ENCODE results near the gene POM121. TPM values are rescaled to one million over a fixed set of nuclear protein-coding genes. Genes with fewer than 3 reads are reported as not detected.
A peak's percentile ranks its signal among the peaks of the same experiment; 100 is the strongest.
"Not testable (repeated sequence)": the region's sequence is repeated elsewhere in the genome, so short reads cannot be mapped to it uniquely, and the experiment has no call there.

Gene POM121
- total RNA-seq, 1 experiment from 2014 or later: 59.0 TPM

- POLR2A ChIA-PET; H3K27me3 Mint-ChIP-seq (ENCODE audit: low read depth); H3K4me3 Mint-ChIP-seq; CTCF ChIA-PET; H3K4me1 Mint-ChIP-seq; H3K9me3 Mint-ChIP-seq; H3K27ac Mint-ChIP-seq: not testable (repeated sequence)
- ATAC-seq (peak; percentile 84), DNase-seq (ENCODE audit: low spot score) (peak; percentile 54)
- peak; percentile 23; the same call in 1 of the 2 replicates for TF ChIP-seq CTCF (IDR thresholded peaks at IDR 0.05)
- peaks cover 16% of the 10 kb centered on the region for H3K36me3 Mint-ChIP-seq
Observed at GRCh38 chr7:72946130-72946745, 21.3 kb downstream of the POM121 start.

- POLR2A ChIA-PET; DNase-seq (ENCODE audit: low spot score); H3K9me3 Mint-ChIP-seq; H3K4me3 Mint-ChIP-seq; H3K27me3 Mint-ChIP-seq (ENCODE audit: low read depth); H3K27ac Mint-ChIP-seq; ATAC-seq; H3K4me1 Mint-ChIP-seq; CTCF ChIA-PET: not testable (repeated sequence)
- peaks cover 12% of the 10 kb centered on the region for H3K36me3 Mint-ChIP-seq
Observed at GRCh38 chr7:72948714-72949113, 23.8 kb downstream of the POM121 start.

- DNase-seq (ENCODE audit: low spot score); H3K27me3 Mint-ChIP-seq (ENCODE audit: low read depth); H3K36me3 Mint-ChIP-seq; H3K9me3 Mint-ChIP-seq; H3K4me3 Mint-ChIP-seq; POLR2A ChIA-PET; CTCF ChIA-PET; H3K27ac Mint-ChIP-seq; H3K4me1 Mint-ChIP-seq; ATAC-seq: not testable (repeated sequence)
Observed at GRCh38 chr7:72949276-72949675, 24.4 kb downstream of the POM121 start.

- ATAC-seq; H3K4me1 Mint-ChIP-seq; H3K27me3 Mint-ChIP-seq (ENCODE audit: low read depth); H3K9me3 Mint-ChIP-seq; CTCF ChIA-PET; POLR2A ChIA-PET; H3K4me3 Mint-ChIP-seq; H3K27ac Mint-ChIP-seq; H3K36me3 Mint-ChIP-seq; DNase-seq (ENCODE audit: low spot score): not testable (repeated sequence)
Observed at GRCh38 chr7:72949686-72950085, 24.8 kb downstream of the POM121 start.

GRCh38 chr7:72950432-72950831 lies 25.5 kb downstream of the POM121 start:
- H3K27me3 Mint-ChIP-seq (ENCODE audit: low read depth); H3K4me1 Mint-ChIP-seq; H3K36me3 Mint-ChIP-seq; H3K9me3 Mint-ChIP-seq; ATAC-seq; CTCF ChIA-PET; H3K4me3 Mint-ChIP-seq; POLR2A ChIA-PET; H3K27ac Mint-ChIP-seq; DNase-seq (ENCODE audit: low spot score): not testable (repeated sequence)

GRCh38 chr7:72953901-72954562 lies 29.1 kb downstream of the POM121 start:
- POLR2A ChIA-PET; H3K36me3 Mint-ChIP-seq; H3K27me3 Mint-ChIP-seq (ENCODE audit: low read depth); H3K4me3 Mint-ChIP-seq; H3K4me1 Mint-ChIP-seq; DNase-seq (ENCODE audit: low spot score); CTCF ChIA-PET; H3K9me3 Mint-ChIP-seq; H3K27ac Mint-ChIP-seq: not testable (repeated sequence)
- peak; percentile 62 for ATAC-seq

GRCh38 chr7:72954563-72955198 lies 29.8 kb downstream of the POM121 start:
- CTCF ChIA-PET; H3K4me1 Mint-ChIP-seq; H3K36me3 Mint-ChIP-seq; POLR2A ChIA-PET; H3K27ac Mint-ChIP-seq; H3K27me3 Mint-ChIP-seq (ENCODE audit: low read depth); H3K9me3 Mint-ChIP-seq; DNase-seq (ENCODE audit: low spot score): not testable (repeated sequence)
- ATAC-seq: peak; percentile 89
- peak overlapping the region; percentile 59 for H3K4me3 Mint-ChIP-seq

GRCh38 chr7:72960029-72960428 lies 35.1 kb downstream of the POM121 start:
- CTCF ChIA-PET; H3K4me1 Mint-ChIP-seq; H3K27me3 Mint-ChIP-seq (ENCODE audit: low read depth); H3K9me3 Mint-ChIP-seq; H3K36me3 Mint-ChIP-seq; H3K4me3 Mint-ChIP-seq; DNase-seq (ENCODE audit: low spot score); POLR2A ChIA-PET; H3K27ac Mint-ChIP-seq: not testable (repeated sequence)
- peak; percentile 91 for ATAC-seq

- H3K27me3 Mint-ChIP-seq (ENCODE audit: low read depth); CTCF ChIA-PET; H3K27ac Mint-ChIP-seq: not testable (repeated sequence)
Observed at GRCh38 chr7:72960626-72961345, 35.9 kb downstream of the POM121 start.

GRCh38 chr7:72961346-72961650 lies 36.4 kb downstream of the POM121 start:
- H3K4me1 Mint-ChIP-seq, H3K27ac Mint-ChIP-seq, H3K9me3 Mint-ChIP-seq: not testable (repeated sequence)

More at GRCh38 chr7:72960626-72961345, 35.9 kb downstream of the POM121 start:
- DNase-seq (ENCODE audit: low spot score); H3K4me1 Mint-ChIP-seq; H3K9me3 Mint-ChIP-seq; H3K36me3 Mint-ChIP-seq; ATAC-seq; POLR2A ChIA-PET; H3K4me3 Mint-ChIP-seq: not testable (repeated sequence)

GRCh38 chr7:72963056-72963455 lies 38.2 kb downstream of the POM121 start:
- H3K27me3 Mint-ChIP-seq (ENCODE audit: low read depth); CTCF ChIA-PET; H3K36me3 Mint-ChIP-seq; POLR2A ChIA-PET; H3K4me1 Mint-ChIP-seq; ATAC-seq; H3K9me3 Mint-ChIP-seq; DNase-seq (ENCODE audit: low spot score); H3K4me3 Mint-ChIP-seq; H3K27ac Mint-ChIP-seq: not testable (repeated sequence)

More at GRCh38 chr7:72961346-72961650, 36.4 kb downstream of the POM121 start:
- H3K4me3 Mint-ChIP-seq; DNase-seq (ENCODE audit: low spot score); POLR2A ChIA-PET; H3K27me3 Mint-ChIP-seq (ENCODE audit: low read depth); H3K36me3 Mint-ChIP-seq; CTCF ChIA-PET: not testable (repeated sequence)
- ATAC-seq: peak; percentile 9
